Body of pancreas (tissue), 4 donors: ENCODE data around the gene TYW5.

Experiments
- POLR2A ChIP-seq, 3 donors: fragments of 450-650 bp; IDR thresholded peaks; one replicate each; pipeline ENCODE4 v1.6.1; 2016; ENCODE audit warnings: antibody characterized with exemption in 3 of 3, mild to moderate bottlenecking in 2 of 3
- TF ChIP-seq, protein P1 (sequence below), 7 experiments: fragments of 450-650 bp in 4 of 7; fragments of 200-600 bp in 3 of 7; sonication (generic) in 3 of 7; IDR thresholded peaks; one replicate each; pipeline ENCODE4 v1.5.1; 2016 to 2019; ENCODE audit warnings: antibody characterized with exemption in 7 of 7

DNA sequence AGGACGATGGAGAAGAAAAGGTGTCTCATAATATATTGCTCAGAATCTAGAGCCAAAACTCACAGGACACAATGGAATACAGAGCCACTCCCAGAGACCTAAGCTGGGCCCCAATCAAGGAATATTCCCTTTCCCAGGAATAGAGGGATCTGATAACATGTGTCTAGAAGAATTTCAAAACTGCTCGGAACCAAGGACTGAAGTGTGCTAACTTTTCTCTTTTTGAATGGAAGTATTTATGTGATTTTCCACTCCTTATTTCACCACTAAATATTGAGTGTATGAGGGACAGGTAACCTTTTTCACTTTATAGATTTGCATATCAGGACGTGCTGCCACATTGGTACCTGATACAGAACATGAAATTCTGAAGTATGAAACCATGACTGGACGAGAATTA lies 53.3 kb downstream of the TYW5 start:
- TF ChIP-seq, protein P1, sequence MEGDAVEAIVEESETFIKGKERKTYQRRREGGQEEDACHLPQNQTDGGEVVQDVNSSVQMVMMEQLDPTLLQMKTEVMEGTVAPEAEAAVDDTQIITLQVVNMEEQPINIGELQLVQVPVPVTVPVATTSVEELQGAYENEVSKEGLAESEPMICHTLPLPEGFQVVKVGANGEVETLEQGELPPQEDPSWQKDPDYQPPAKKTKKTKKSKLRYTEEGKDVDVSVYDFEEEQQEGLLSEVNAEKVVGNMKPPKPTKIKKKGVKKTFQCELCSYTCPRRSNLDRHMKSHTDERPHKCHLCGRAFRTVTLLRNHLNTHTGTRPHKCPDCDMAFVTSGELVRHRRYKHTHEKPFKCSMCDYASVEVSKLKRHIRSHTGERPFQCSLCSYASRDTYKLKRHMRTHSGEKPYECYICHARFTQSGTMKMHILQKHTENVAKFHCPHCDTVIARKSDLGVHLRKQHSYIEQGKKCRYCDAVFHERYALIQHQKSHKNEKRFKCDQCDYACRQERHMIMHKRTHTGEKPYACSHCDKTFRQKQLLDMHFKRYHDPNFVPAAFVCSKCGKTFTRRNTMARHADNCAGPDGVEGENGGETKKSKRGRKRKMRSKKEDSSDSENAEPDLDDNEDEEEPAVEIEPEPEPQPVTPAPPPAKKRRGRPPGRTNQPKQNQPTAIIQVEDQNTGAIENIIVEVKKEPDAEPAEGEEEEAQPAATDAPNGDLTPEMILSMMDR (IDR thresholded peaks at IDR 0.05) = no peak
- no peak for TF ChIP-seq POLR2A (IDR thresholded peaks at IDR 0.05)
